GM21528 (cell line): ENCODE results near the gene GPC2.
"Not testable (repeated sequence)": the region's sequence is repeated elsewhere in the genome, so short reads cannot be mapped to it uniquely, and the experiment has no call there.

Experiments used
- ATAC-seq: cut with Tn5 transposase; IDR thresholded peaks from one replicate; pipeline ENCODE4 v1.9.1; 2021; ENCODE audit warnings: mild to moderate bottlenecking, moderate library complexity; ENCODE audit not compliant: unreplicated experiment, low FRiP score

GPC2 gene

DNA sequence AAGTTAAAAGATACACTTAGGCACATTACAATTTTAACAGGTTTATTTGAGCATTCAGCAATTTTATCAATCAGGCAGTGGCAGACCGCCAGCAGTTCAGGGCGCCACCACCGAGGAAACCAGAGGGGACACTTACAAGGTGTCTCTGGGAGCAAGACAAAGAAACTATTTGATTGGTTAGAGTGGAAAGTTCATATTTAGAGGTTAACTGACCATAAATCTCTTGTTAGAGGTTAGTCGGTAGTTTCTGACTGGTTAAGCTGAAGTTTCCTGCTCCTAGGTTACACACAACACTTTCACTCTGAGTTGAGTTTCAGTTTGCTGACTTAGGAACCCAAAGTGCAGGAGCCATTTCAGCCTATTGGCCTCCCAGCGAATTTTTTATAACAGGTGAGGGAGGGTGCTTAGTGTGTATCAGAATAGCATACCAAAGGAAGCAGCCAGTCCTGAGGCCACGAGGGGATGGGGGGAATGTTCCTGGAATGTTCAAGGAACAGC, 31.8 kb upstream of the GPC2 start:
- ATAC-seq, result no peak

DNA sequence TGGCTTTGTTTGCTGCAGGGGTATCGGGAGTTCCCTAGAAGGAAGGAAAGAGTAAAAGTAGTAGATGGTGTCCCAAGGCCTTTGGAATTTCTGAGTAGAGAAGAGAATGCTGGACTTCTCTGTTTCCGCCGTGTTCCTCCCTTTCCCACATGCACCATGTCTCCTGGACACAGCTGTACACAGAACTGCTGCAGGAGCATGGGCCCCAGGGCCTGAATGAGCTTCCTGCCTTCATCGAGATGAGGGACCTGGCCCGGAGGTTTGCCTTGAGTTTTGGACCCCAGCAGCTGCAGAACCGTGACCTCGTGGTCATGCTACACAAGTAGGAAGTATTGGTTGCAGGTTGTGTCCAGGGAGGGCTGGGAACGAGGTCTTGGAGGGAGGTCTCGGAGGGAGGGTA, 27.3 kb upstream of the GPC2 start:
- no peak for ATAC-seq

DNA sequence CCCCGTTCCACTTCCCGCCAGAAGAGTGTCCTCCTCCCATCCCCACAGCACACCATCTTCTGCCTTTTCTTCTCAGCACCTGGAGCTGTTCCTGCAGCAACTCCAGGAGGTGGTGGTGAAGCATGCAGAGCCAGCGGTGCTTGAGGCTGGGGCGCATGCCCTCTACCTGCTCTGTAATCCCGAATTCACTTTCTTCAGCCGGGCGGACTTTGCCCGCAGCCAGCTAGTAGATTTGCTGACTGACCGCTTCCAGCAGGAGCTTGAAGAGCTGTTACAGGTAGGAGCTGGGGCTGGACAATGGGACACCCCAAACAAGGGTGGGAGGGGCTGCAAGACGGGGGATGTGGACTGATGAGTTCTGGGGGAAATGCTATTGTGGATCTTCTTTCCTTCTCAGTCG, 23.5 kb upstream of the GPC2 start:
- no peak for ATAC-seq

DNA sequence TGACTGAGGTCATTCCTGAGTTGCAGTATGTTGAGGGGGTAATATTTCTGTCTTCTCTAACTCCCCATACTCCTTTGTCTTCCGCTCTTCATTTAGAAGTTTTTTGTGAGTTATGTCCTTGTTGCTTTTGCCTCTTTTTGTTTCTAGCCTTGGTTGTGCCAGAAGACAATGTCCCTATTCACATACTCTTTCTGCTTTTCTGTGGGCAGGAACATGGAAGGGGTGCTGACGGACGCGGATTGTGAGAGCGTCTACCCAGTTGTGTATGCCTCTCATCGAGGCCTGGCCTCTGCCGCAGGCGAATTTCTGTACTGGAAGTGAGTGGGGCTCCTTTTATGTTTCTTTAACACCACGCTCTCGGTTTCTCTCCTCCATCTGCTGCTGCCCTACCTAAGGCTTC, 21.1 kb upstream of the GPC2 start:
- no peak for ATAC-seq

DNA sequence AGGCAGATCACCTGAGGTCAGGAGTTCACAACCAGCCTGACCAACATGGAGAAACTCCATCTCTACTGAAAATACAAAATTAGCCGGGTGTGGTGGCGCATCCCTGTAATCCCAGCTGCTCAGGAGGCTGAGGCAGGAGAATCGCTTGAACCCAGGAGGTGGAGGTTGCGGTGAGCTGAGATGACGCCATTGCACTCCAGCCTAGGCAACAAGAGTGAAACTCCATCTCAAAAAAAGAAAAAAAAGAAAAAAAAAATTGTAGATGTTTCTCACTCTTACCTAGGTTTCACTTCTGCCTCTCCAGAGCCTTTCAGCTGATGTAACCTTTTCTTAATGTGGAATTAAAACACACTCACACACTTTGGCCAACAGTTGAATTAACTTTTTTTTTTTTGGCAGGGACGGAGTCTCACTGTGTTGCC, 18.7 kb upstream of the GPC2 start:
- ATAC-seq, result not testable (repeated sequence)

DNA sequence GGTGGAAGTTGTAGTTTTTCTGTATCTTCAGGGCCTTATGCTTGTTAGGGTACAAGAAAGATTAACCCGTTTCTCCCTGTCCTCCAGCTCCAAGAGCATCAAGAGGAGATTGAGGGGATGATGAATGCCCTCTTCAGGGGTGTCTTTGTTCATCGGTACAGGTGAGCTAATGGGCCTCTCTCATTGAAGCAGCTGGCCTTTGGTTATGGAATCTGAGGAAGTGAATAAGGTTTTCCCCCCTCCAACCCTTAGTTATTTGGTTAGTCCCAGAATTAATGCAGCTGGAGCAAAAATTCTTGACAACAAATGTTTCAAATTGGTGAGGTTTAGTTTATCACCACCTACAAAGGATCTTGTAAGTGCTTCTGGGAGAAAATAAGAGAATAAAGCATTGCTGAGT, 18.0 kb upstream of the GPC2 start:
- no peak for ATAC-seq

DNA sequence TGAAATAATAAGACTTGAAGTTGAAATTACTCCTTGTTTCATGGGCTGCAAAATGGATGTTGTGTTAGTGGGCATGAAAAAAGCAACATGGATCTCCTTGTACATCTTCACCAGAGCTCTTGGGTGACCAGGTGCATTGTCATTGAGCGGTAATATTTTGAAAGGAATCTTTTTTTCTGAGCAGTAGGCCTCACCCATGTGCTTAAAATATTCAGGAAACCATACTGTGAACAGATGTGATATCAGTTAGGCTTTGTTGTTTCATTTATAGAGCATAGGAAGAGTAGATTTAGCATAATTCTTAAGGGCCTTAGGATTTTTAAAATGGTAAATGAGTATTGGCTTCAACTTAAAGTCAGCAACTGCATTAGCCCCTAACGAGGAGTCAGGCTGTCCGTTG, 15.8 kb upstream of the GPC2 start:
- no peak for ATAC-seq

DNA sequence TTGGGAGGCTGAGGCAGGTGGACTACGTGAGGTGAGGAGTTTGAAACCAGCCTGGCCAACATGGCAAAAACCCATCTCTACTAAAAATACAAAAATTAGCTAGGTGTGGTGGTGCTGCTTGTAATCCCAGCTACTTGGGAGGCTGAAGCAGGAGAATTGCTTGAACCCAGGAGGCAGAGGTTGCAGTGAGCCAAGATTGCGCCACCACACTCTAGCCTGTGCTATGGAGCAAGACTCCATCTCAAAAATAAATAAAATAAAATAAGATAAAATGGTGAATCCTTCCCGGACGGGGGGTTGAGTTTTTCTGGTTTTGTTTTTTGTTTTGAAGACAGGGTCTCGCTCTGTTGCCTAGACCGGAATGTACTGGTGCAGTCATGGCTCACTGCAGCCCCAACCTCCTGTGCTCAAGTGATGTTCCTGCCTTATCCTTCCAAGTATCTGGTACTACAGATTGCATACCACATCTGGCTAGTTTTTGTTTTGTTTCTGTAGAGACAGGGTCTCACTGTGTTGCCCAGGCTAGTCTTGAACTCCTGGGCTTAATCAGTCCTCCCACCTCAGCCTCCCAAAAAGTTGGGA, 15.2 kb upstream of the GPC2 start:
- not testable (repeated sequence) for ATAC-seq

DNA sequence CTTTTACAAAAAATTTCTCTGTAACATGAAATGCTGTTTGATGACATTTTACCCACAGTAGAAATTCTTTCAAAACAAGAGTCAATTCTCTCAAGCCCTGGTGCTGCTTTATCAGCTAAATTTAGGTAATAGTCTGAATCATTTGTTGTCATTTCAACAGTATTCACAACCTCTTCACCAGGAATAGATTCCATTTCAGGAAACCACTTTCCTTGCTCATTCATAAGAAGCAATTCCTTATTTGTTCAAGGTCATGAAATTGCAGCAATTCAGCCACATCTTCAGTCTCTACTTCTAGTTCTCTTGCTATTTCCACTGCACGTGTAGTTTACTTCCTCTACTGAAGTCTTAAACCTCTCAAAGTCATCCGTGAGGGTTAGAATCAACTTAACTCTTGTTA, 14.6 kb upstream of the GPC2 start:
- ATAC-seq, result no peak

DNA sequence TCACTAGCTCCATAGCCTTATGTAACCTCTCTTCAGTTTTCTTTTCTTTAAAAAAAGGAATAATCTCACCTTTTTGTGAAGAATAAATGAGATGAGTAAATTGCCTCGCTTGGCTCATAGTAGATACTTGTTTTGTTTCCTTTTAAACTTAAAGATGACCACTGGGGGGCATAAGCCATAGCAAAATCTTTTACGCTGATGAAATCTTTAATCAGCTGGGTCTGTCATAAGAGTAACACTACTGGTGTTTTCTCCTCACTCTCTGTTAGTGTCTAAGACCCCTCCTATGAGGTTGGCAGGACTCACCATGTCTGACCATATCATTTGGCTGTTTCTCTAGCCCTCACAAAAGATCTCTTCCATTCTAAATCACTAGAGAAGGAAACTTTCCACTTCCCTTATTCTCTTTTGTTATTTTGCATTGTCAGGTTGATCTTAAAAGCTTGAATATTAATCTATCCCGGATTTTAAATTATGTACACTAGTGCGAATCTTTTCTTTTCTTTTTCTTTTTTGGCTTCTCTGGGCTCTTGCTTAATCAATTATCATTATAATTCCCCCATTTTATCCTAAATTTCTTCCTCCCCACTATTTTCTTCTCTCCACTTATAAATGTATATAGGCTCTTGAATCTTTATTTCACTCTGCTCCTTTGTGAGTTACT, 13.0 kb upstream of the GPC2 start:
- no peak for ATAC-seq

DNA sequence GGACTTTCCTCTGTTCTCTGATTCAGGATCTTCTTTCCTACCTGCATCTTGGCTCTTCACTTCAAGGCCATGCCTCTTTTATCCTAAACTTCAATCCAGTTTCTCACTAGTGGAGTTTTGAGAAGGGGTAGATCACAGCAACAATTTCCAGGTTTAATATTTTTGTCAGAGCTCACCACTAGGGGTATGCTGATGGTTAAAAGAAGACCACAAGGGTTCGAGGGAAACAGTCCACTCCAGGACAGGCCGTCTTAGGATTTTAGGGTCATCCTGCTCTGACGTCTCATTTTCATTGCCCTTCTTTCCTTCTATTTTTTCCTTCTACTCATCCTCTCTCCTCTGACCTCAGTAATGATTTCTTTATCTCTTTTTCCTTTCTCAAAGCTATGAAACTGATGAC, 11.9 kb upstream of the GPC2 start:
- no peak for ATAC-seq

DNA sequence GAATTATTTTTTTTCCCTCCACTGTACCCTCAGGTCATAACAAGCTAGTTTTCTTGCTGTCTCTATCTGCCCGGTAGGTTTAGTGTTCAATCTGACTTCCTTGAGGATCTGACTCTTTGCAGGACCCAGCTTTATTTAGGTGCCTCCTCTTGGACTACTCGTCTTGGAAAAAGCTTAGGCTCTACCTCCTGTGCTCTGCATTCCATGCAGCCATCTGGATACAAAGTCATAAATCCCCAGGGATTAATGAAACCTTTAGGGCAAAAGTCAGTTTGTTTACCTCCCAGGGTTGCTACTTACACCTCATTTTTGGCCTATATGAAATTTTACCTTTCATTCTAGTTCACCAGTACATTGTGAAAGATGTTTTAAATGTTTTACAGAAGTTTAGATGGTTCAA, 8.5 kb upstream of the GPC2 start:
- ATAC-seq, result no peak

DNA sequence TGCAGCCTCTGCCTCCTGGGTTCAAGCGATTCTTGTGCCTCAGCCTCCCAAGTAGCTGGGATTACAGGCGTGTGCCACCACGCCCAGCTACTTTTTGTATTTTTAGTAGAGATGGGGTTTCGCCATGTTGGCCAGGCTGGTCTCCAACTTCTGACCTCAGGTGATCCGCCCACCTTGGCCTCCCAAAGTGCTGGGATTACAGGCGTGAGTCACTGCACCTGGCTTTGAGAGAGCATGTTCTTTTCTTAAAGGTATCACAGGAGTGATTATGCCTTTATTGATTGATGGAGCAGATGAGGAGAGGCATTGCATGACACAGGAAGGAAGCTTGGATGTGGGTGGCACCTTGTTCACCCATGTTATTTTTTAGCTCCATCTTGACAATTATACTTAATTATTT, 5.9 kb upstream of the GPC2 start:
- ATAC-seq, result not testable (repeated sequence)

DNA sequence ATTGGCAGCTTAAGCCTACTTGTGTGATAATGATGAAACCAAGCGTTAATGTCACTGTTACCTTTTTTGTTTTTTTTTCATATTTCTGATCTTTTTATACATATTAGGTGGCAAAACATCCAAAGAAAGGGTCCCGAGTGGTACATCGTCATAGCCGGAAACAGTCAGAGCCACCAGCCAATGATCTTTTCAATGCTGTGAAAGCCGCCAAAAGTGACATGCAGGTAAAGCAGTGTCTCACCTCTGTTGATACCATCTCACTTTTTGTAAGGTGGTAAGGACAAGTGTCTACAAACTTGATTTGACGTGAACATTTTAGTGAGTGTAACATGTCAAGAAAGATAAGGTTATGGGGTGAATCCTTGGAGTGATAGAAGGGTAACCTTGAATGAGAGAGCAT, 5.4 kb upstream of the GPC2 start:
- ATAC-seq, result not testable (repeated sequence)

DNA sequence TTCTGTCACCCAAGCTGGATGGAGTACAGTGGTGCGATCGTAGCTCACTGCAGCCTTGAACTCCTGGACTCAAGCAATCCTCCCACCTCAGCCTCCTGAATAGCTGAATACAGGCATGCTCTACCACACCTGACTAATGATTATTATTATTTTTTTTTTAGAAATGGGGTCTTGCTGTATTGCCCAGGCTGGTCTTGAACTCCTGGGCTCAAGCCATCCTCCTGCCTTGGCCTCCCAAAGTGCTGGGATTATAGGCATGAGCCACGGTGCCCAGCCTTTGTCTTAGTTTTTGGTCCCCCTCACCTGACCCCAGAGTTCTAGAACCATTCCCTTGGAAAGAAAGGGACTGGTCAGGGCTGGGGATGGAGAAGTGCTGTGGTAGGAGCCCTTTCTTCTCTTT, 2.9 kb upstream of the GPC2 start:
- not testable (repeated sequence) for ATAC-seq

DNA sequence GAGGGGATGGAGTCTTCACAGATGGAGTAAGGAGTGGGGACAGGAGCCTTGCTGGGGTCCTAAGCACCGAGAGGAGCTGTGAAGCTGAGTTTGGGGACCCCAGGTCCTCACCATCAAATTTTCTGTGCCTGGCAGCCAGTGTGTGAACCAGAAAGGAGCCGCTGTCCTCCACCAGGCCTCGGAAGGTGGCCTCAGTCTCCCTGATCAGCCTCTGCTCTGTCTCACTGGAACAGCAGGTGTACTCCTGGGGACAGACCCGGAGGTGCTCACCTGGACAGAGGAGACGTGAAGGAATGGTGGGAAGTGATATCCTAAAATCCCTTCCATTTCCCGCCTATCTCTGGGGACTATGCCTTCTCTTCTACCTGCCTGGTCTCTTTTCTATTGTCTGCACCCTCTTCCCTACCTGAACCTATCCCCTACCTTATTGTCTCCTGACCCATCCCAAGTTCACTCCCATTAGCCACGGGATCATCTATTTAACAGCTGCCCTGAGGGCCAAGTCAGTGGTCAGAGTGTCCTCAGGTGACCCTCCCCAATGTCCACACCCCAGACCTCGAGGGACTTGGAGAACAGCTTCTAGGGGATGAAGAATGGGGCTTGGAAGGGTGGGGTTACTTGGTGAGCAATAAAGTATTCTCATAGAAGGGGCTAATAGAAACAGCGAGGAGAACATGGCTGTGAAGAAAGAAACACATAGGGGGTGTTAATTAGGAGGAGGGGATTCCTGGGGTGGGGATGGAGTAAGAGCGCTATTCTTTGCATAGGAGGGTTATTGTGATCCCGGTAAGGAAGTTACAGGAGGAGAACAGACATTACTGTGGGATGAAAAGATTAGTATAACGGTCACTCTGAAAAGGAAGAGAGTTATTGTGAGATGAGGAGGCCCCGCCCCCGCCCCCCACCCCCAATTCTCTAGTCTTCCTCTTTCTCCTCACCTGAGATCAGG, 811 bp downstream of the GPC2 start:
- ATAC-seq, result no peak

DNA sequence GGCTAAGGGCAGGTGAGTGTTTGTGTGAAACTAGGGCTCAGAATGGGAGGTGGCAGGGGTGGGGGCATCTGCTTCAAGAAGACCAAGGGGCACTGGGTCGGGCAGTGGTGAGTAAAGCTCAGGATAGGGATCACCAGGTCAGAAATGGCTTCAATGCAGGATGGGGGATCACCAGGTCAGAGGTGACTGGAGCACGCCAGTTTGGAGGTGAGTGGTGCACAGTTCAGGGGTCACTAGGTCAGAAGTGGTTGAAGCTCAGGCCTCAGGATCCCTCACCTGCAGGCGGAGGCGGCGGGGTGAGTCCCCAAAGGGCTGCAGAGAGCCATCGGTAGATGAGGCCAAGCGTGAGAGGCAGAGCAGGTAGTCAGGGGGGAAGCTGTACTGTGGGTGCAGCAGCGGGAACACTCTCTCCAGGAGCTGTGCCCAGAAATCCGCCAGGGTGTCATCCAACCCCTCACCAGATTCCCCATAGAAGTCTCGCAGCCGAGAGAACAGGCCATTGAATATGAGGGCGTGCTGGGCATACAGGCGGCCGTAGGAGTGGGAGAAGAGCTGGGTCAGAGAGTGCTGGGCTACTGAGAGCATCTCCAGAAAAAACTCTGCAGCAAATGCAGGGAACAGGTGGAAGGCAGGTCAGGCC, 1.8 kb downstream of the GPC2 start:
- ATAC-seq, result no peak

DNA sequence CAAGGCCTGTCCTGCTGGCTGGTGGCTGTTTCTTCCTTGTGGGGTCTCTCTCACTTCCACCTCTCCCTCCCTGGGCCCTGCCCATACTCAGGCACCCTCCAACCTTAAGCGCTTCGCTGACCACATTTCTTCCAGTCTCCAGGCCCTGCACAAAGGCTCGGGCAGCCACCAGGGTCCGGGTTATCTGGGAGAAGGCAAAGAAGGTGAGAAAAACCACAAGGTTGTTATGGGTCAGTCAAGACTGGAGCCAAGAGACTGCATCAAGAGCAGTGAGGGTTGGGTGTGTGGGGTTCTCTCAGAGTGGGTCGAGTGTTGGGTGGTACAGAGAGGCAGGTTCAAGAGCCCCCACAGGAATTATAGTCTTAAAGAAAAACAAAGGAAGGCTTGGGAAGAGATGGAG, 2.6 kb downstream of the GPC2 start:
- ATAC-seq, result no peak

DNA sequence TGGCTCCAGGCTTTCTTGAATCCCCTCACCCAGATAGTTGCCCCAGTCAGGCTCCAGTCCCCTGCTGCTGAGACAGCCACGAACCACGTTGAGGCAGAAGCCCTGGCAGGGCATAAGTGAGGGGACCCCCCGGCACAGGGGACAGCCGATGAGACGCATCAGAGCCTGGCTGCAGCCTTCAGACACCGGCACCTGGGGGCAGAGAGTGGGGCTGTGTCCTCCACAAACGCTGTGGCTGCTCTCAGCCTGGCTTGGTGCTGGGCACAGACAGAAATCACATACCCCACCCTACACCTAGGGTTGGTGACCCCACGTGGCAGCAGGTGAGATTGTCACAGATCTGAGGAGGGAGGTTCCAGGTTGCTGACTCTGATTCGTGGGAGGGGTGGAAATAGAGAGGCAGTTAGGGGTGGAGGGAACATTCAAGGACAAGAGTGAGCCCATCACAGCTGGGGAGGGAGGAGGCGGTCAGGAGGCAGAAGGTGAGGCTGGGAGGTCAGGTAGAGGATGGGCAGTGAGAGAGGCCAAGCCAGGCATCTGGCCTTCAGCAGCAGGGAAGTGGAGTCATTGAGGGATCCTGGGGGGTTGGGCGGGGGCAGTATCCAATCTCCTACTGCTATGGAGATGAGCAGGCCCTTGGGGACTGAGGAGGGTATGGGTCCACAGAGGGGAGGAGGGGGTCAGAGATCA, 3.2 kb downstream of the GPC2 start:
- ATAC-seq, result no peak

DNA sequence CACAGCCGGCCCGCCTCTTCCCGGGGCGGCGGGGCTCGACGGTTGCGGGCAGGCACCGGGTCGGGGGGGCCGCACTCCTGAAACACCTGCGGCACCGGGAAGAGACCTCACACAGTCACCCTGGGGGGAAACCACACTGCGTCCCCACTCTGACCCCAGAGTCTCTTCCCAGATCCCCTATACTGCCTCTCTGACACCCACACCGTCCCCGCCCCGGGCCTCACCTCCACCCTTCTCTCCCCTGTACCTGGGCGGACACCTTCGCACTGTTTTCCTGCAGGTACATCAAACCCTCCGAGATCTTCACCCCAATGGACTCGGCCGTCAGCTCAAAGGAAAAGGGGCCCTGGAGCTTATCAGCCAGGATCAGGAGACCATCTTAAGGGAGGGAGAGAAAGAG, 5.3 kb downstream of the GPC2 start:
- no peak for ATAC-seq
